Measurements from ENCODE around the gene GLI1.
A peak's percentile ranks its signal among the peaks of the same experiment; 100 is the strongest.

Gene GLI1

GRCh38 chr12:57461917-57462250, 2.3 kb downstream of the GLI1 start:
- DNase-seq, result no peak

GRCh38 chr12:57462251-57462911, 2.8 kb downstream of the GLI1 start:
- peak; percentile 73 for DNase-seq

- no peak for DNase-seq
Measured at GRCh38 chr12:57462912-57463253, 3.3 kb downstream of the GLI1 start.

GRCh38 chr12:57464569-57464968, 5.0 kb downstream of the GLI1 start:
- DNase-seq, result no peak

- no peak for DNase-seq
Measured at GRCh38 chr12:57465030-57465746, 5.6 kb downstream of the GLI1 start.

GRCh38 chr12:57465747-57466505, 6.3 kb downstream of the GLI1 start:
- no peak for DNase-seq

GRCh38 chr12:57467212-57467874, 7.8 kb downstream of the GLI1 start:
- DNase-seq, result no peak

DNA sequence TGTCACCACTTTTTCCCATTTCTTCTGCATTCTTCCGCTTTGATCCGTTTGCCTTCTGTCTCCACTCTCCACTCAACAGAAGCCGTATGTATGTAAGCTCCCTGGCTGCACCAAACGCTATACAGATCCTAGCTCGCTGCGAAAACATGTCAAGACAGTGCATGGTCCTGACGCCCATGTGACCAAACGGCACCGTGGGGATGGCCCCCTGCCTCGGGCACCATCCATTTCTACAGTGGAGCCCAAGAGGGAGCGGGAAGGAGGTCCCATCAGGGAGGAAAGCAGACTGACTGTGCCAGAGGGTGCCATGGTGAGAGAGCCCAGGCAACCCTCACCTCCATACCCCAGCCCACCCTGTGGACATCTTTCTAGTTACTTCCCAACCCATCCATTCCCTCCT, 8.3 kb downstream of the GLI1 start:
- no peak for DNase-seq

DNA sequence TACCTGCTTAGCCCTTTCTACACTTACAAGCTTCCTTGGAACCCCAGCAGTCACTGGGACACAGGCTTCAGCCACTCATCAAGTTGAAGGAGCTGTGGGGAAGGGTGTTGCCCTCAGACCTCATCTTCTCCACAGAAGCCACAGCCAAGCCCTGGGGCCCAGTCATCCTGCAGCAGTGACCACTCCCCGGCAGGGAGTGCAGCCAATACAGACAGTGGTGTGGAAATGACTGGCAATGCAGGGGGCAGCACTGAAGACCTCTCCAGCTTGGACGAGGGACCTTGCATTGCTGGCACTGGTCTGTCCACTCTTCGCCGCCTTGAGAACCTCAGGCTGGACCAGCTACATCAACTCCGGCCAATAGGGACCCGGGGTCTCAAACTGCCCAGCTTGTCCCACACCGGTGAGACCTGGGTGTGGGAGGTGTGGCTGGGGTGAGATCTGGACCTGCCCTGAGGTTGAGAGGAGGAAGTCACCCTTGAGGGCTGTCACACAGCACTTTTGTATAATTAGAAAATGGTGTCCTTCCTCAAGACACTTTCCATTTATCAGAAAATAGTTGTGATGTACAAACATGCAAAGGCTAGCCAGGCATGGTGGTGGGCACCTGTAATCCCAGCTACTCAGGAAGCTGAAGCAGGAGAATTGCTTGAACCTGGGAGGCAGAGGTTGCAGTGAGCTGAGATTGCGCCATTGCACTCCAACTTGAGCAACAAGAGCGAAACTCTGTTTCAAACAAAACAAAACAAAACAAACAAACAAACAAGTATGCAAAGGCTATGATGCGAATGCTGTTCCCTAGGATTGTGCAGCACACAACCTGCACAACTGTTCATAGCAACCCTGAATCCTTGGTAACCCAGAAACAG, 9.9 kb downstream of the GLI1 start:
- DNase-seq, result no peak

- DNase-seq, result no peak
Measured at GRCh38 chr12:57470286-57470969, 10.8 kb downstream of the GLI1 start.

DNA sequence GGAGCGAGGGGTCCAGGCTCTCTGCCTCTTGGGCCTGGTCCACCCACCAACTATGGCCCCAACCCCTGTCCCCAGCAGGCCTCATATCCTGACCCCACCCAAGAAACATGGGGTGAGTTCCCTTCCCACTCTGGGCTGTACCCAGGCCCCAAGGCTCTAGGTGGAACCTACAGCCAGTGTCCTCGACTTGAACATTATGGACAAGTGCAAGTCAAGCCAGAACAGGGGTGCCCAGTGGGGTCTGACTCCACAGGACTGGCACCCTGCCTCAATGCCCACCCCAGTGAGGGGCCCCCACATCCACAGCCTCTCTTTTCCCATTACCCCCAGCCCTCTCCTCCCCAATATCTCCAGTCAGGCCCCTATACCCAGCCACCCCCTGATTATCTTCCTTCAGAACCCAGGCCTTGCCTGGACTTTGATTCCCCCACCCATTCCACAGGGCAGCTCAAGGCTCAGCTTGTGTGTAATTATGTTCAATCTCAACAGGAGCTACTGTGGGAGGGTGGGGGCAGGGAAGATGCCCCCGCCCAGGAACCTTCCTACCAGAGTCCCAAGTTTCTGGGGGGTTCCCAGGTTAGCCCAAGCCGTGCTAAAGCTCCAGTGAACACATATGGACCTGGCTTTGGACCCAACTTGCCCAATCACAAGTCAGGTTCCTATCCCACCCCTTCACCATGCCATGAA, 11.5 kb downstream of the GLI1 start:
- no peak for DNase-seq

DNA sequence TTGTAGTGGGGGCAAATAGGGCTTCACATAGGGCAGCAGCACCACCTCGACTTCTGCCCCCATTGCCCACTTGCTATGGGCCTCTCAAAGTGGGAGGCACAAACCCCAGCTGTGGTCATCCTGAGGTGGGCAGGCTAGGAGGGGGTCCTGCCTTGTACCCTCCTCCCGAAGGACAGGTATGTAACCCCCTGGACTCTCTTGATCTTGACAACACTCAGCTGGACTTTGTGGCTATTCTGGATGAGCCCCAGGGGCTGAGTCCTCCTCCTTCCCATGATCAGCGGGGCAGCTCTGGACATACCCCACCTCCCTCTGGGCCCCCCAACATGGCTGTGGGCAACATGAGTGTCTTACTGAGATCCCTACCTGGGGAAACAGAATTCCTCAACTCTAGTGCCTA, 12.1 kb downstream of the GLI1 start:
- DNase-seq, result no peak

- no peak for DNase-seq
Measured at GRCh38 chr12:57472391-57472790, 12.8 kb downstream of the GLI1 start.

DNA sequence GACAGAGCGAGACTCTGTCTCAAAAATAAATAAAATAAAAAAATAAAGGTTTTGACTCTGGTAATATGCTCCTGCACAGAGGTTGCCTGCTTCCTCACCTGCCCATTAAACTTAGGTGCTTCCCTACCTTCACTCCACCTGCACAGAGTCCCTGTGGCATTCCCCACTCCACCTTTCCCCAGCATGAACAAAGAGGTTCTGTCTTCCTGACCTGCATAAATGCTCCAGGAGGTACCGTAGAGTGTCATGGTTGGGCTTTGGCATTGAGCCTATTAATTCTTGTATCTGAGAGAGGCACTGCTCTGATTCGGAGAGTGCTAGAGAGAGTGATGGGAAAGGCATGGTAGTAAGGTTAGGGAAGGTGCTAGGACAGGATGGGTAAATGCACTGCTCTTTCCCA, 13.8 kb downstream of the GLI1 start:
- DNase-seq, result no peak

DNA sequence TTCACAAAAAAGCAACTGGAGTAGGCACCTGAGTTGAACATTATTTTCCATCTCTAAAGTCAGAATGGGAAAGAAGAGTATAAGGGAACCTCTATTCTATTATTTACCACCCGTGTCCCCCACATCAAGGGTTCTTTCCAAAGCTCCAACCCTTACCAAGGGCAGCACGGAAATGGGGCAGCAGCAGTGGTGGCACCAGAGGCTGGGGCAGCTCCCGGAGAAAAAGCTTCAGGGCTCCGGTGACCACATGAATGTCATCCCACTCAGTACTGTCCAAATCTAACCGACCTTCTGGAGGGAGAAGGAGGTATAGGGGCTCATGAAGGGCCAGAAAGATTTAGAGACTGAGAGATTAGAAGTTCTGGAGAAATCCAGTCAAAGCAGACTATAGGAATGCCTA, 14.3 kb downstream of the GLI1 start:
- DNase-seq, result no peak

GRCh38 chr12:57474430-57474829, 14.8 kb downstream of the GLI1 start:
- peak; percentile 20 for DNase-seq

GRCh38 chr12:57474862-57475261, 15.3 kb downstream of the GLI1 start:
- DNase-seq, result peak; percentile 36

DNA sequence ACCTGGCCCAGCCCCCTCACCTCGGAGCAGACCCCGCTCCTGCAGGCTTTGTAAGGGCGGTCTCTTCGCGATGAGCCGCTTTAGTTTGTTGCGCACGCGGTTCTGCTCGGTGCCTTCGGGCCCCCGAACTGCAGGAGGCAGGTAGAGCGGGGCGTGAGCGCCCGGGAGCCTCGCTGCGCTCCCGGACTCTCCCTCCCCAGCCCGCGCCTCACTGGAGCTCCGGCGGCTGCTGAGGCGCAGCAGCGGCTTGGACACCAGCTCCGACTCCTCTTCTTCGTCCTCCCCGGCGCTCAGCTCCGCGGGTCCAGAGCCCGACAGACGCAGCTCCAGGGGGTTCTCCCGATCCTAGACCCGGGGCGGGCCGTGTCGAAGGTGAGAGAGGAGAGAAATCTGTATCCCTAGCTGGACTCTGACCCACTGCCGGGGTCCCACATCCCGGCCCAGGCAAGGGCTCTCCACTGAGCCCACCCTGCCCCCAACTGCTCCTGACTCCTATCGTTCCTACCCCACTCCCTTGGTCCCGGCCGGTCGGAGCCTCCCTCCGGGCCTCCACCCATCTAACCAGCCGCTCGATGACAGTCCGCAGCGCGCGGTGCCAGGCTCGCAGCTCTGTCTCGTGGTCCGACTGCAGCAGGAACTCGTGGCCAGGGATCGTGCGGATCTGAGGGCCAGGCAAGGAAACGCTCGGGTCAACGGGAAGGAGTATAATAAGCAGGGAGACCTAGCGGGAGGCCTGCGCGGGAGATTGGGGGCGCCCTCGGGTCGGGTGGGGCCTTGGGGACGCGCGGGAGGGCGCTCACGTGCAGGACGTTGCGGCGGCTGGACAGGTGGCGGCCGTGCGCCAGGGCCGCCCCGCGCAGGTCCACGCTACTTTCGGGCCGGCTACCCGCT, 15.9 kb downstream of the GLI1 start:
- no peak for DNase-seq

DNA sequence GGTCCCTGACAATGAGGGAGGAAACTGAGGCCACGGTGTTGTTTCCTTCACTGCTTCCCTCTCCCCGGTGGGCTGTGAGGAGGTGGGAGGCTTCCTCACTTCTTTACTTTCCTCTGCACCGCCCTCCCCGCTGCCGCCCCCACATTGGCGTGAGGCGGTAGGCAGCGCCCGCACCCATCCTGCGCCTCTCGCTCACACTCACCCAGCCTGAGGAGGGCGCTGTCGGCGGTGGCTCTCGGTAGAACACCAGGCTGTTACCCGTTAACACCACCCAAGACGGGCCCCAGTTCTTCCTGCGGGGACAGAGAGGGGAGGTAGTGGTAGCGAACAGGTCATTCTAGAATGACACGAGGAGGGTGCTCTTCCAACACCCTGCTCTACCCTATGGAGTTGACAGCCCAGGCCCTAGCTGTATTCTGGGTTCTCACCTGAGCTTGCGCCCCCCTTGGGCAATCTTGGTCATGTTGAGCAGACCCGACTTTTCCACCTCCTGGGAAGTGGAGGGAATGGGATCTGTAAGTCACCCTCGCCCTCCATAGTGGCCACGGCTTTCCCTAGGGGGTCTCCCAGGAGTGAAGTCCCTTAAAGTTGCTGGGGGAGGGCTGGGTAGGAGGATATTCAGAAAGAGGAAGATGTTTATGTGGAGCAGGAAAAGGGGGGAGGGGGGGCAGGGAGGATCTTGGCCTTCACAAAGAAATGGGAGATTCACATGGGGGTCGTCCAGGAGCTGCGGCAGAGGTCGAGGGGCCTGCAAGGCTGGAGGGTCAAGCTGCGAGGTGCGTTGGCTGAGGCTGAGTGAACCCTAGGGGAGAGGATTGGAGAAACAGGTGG, 16.8 kb downstream of the GLI1 start:
- DNase-seq, result no peak

Data from NCI-H1105 treated with DMSO at 0.1 percent for 48 hours (cell line).